ENCODE data around the gene SLC35G3.
"Not testable (repeated sequence)": the region's sequence is repeated elsewhere in the genome, so short reads cannot be mapped to it uniquely, and the experiment has no call there.

The SLC35G3 gene

DNA sequence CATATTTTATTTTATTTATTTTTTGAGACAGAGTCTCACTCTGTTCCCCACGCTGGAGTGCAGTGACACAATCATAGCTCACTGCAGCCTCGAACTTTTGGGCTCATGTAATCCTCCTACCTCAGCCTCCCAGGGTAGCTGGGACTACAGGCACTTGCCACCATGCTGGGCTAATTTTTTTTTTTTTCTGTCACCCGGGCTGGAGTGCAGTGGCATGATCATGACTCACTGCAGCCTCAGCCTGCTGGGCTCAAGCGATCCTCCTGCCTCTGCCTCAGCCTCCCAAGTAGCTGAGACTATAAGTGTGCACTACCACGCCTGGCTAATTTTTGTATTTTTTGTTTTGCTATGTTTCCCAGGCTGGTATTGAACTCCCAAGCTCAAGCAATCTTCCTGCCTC is 29.5 kb downstream of the SLC35G3 start:
- DNase-seq (ENCODE audit: low read depth) = no peak

DNA sequence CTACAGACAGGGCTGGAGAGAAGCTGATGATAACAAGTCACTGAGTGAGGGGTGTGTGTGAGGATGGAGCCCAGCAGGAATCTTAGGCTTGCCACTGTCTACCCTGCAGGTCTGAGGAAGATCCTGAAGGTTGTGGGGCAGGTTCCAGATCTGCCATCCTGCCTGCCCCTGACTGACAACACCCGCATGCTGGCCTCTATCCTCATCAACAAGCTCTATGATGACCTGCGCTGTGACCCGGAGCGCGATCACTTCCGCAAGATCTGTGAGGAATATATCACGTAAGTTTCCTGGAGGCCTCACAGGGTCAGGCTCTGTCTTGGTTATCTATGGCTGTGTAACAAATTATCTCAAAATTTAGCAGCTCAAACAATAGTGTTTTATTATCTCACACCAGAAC is 30.3 kb downstream of the SLC35G3 start:
- no peak for DNase-seq (ENCODE audit: low read depth)

DNA sequence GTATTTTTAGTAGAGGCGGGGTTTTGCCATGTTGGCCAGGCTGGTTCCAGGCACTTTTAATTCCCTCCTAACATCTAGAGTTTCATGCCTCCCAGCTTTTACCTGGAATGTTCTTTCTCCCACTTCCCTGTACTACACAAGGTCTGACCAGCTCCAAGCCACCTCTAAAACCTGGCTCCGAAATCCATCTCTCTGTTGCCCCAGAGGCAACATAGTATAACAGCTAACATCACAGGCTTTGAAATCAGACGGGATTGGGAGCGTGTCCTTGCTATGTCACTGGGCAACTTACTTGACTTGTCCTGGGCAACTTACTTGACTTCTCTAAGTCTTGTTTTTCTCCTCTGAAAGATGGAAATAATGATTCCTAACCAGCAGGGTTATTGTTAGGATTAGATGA is 31.4 kb downstream of the SLC35G3 start:
- DNase-seq (ENCODE audit: low read depth) = no peak

DNA sequence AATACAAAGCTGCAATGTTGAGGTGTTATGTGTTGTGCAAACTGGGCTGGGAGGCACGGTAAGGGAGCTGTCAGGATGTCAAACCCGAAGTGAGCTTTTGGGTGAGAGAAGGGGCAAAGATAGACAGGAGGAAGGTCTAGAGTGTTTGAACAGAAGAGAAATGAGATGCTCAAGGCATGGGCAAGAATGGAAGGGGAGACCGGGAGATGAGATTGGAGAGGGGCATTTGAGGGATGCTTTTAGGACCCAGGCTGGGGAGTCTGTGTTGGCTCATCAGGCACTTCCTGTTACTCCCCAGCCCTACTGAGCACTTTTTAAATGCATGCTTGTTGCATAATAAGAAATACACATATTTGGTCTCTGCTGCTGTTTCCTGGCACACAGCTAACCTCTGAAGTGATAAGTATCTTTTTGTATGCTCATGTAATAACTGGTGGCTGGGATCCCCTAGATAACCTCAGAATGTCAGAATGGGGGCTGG is 32.9 kb downstream of the SLC35G3 start:
- DNase-seq (ENCODE audit: low read depth) = peak; percentile 43

DNA sequence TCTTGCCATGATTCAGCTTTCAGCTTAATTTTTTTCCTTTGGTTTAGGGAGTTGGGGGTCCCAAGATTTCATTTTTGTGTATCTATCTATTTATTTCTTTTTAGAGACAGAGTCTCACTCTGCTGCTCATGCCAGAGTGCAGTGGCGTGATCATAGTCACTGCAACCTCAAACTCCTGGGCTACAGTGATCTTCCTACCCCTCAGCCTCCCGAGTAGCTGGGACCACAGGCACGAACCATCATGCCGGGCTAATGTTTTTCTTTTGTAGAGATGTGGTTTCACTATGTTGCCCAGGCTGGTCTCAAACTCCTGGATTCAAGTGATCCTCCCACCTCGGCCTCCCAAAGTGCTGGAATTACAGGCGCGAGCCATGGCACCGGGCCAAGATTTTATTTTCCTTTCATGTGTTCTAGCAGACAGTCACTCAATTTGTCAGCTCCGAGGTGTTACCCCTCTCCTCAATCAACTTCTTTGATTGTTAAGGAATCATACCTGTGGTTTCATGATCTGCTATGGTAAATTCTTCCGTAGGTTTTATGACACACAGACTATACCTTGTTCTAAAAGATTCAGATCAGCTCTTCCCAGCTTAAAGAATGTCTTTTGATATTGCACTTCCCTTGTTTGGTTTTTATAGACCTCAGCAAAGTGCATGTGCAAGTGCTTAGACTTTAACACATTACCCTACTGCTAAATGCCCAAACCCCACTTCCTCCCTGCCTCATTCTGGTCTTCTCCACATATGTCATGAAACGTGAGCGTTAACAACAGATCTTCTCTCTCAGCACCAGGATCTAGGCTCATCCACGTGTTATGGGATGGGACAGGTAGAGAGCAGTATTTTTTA is 33.6 kb downstream of the SLC35G3 start:
- no peak for DNase-seq (ENCODE audit: low read depth)

DNA sequence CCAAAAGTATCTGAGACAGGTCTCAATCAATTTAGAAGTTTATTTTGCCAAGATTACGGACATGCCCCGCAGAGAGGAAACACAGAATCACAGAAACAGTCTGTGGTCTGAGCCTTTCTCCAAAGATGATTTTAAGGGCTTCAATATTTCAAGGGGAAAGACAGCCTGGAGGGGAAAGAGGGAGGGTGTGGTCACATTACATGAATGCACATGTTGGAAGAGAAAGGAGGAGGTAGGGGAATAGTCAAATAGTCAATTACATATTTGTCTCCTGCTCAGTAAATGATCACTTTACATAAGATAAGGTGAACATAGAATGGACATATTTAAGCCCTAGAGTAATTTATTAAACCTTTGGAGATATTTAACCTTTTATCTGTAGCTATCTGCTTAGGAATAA is 34.3 kb downstream of the SLC35G3 start:
- DNase-seq (ENCODE audit: low read depth) = no peak

DNA sequence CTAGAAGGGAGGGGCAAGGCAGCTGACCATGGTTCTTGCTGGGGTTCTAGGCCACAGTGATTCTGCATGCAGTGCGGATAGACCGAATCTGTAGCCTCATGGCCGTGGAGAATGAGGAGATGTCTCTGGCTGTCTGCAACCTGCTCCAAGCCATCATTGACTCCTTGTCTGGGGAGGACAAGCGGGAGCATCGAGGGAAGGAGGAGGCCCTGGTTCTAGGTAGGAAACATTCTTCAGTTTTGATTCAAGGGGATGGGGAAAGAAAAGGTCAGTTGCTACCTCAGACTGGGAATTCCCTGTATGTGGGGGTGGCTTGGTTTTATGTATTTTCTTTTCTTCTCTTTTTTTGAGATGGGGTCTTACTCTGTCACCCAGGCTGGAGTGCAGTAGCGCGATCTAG is 38.9 kb downstream of the SLC35G3 start:
- no peak for DNase-seq (ENCODE audit: low read depth)

DNA sequence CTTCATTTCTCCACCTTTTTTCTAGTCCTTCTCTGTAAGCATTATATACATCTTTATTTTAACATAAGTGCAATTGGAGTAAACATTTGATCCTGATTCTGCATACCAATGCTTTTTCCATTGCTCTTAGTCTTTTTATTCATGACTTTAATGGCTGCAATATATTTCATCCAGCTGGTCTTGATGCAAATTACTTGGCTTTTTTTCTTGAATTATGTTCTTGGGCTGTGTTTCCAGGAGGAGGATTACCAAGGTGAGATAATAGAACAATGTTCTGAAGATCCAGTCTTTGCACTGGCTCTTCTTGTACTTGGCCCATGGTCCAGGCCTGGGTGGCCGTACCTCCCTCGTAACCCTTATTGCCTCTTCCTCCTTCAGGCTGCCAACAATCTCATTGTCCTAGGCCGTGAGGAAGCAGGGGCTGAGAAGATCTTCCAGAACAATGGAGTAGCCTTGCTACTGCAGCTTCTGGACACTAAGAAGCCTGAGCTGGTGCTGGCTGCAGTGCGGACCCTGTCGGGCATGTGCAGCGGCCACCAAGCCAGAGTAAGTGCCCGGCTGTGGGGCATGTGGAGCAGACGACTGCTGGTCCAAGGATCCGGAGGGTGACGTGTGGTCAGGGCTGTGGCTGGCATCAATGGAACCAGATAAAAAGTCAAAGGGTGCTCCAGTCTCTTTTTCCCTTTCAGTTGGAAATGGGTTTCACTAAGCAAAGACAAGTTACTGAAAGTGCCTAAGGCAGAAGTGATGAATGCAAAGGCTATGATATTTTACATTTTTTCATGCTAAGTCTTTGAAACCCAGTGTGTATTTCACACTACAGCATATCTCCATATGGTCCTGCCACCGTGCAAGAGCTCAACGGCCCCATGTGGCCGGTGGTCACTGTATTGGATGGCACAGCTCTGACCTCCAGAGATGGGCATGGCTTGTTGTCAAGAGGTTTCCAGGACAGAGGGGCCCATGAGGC is 39.7 kb downstream of the SLC35G3 start:
- no peak for DNase-seq (ENCODE audit: low read depth)

DNA sequence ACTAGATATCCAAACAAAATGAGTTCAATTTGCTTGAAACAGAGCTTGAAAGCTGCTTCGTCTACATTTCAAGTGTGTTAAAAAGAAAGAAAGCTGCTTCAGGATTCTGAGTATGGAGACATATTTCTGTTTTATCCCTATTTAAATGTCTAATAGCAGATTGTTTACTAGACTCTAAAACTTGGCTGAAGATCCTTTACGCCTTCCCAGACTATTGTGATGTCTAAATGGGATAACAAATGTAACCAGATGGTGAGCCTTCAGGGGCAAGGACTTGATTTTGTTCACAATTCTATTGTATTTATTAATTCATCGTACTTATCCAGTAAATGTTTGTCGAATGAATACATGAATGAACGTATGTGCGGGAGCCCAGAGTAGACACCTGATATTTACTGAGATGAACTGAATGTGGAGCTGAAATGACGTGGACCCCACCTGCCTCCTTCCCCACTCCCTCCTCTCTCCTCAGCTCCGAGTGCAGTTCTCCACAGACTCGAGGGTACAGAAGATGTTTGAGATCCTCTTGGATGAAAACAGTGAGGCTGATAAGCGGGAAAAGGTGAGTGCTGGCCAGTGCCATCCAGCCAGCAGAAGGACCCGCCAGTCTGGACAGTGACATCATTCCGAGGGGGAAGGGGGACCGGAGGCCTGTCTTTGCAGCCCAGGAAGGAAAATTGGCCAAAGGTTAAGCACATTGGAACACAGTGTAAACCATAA is 41.6 kb downstream of the SLC35G3 start:
- no peak for DNase-seq (ENCODE audit: low read depth)

DNA sequence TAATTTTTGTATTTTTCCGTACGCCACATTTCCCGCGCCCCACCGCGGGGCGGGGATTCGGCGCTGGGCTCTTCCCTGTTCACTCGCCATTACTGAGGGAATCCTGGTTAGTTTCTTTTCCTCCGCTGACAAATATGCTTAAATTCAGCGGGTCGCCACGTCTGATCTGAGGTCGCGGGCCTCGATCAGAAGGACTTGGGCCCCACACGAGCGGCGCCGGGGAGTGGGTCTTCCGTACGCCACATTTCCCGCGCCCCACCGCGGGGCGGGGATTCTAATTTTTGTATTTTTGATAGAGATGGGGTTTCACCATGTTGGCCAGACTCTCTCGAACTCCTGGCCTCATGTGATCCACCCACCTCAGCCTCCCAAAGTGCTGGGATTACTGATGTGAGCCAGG is 43.1 kb downstream of the SLC35G3 start:
- DNase-seq (ENCODE audit: low read depth) = not testable (repeated sequence)

DNA sequence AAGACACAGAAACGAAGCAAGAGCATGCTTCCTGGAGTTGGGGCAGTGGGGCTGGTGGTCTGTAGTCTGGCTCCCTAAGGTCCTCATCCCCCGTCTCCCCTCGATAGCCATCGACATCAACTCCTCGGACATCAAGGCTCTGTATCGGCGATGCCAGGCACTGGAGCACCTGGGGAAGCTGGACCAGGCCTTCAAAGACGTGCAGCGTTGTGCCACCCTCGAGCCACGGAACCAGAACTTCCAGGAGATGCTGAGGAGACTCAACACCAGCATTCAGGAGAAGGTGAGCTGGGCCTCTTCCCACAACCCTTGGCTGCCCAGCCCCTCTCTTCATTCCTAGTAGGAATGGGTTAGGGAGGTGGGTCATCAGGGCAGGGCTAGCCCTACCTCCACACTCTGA is 44.3 kb downstream of the SLC35G3 start:
- DNase-seq (ENCODE audit: low read depth) = no peak

DNA sequence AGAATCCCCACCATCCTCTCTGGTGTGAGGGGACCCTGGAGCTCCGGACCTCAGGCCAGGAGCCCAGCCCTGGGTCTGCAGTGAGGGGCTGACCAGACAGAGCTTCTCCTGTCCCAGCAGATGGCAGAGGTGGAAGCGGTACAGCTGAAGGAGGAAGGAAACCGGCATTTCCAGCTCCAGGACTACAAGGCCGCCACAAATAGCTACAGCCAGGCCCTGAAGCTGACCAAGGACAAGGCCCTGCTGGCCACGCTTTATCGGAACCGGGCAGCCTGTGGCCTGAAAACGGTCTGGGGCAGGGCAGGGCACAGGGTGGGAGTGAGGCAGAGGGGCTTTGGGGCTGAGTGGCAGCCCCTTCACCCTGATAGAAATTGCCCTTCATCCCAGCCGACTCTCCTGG is 46.0 kb downstream of the SLC35G3 start:
- DNase-seq (ENCODE audit: low read depth) = no peak

DNA sequence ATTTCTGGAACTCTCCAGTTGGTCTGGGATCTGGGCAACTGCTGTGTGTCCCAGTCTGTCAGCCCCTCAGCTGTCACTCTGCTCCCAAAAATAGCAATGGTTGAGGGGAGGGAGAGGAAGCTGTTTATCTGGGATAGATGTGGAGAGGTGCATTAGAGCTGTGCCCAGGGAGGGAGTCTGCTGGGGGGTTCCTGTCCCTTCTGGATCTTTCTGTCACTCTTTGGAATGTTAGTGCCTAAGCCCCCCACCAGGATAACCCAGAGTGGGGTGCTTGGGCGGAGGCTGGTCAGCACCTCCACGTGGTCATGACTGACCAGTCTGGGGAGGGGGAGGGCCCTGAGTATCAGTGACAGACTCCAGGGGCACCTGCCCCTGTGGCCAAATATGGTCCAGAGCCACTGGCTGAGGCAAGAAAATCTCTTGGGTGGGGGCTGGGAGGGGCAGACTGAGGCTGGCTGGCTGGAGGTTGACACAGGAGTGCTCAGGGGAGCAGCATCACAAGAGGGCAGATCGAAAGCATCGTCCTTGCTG is 46.8 kb downstream of the SLC35G3 start, which contains the start of gene UNC45B:
Gene UNC45B (plus strand): TSS at position 443 of the 531 bp plus-strand sequence. CDS start 447 bp downstream, outside the sequence.
- no peak for DNase-seq (ENCODE audit: low read depth)

DNA sequence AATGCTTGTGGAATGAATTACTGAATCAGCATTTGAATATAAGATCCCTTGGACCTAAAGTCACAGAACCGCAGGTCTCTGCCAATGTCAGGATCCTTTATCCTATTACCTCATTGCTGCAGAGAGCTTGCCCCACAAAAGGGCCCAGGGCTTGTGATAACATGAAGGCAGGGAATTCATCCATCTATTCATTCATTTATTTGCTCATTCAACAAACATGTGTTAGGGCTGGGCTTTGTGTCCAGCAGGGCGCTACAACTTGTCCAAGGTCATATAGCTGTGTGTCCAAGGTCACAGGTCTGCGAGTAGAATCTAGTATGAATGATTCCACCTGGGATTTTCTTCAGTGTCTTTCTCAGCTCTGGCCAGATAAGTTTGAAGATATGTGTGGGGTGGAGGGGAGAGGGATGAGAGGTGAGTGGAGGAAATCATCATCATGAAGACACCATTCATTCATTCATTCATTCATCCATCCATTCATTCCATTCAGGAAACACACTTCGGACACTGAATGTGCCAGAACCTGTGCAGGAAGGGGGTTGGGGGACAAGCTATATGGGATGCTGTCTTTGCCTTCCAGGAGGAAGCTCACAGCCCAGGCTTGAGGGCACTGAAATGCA is 47.9 kb downstream of the SLC35G3 start:
- no peak for DNase-seq (ENCODE audit: low read depth)

DNA sequence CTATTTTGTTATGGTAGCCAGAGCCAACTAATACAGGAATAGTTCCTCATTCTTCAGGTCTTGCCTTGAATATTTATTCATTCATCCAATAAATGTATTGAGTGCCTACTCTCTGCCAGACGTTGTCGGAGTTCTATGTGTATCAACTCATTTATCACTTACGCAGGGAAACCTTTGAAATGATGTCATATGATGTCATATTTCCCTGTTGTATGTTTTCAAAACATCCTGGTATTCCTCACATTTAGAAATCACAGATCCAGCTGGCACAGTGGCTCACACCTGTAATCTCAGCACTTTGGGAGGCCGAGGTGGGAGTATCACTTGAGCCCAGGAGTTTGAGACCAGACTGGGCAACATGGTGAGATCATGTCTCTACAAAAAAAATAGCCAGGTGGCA is 49.4 kb downstream of the SLC35G3 start:
- no peak for DNase-seq (ENCODE audit: low read depth)
